GM12878 (cell line): Measurements from ENCODE around the gene NAALADL2.

Experiments
- BACH1 ChIP-seq: fragments of 450-650 bp; IDR thresholded peaks from 2 replicates; pipeline ENCODE4 v1.6.1; 2017; ENCODE audit warnings: mild to moderate bottlenecking, borderline replicate concordance
- EP300 ChIP-seq, 2 experiments: fragments of 150-350 bp in 1 of 2; IDR thresholded peaks; 2 replicates each; pipeline ENCODE4 v1.6.1; 2011 to 2012; ENCODE audit warnings: low read depth in 2 of 2, low read length in 2 of 2, borderline replicate concordance in 1 of 2, improper control_type of control experiment in 1 of 2, inconsistent platforms in 1 of 2; ENCODE audit not compliant: control insufficient read depth in 1 of 2
- POLR2A ChIP-seq: IDR thresholded peaks from 2 replicates; pipeline ENCODE4 v1.6.1; 2011; ENCODE audit warnings: low read depth, mild to moderate bottlenecking, low read length
- TF ChIP-seq, protein P1 (sequence below): fragments of 450-650 bp; IDR thresholded peaks from 2 replicates; pipeline ENCODE4 v1.6.1; 2017; ENCODE audit warnings: antibody characterized with exemption, mild to moderate bottlenecking, moderate library complexity
- TF ChIP-seq, protein P2 (sequence below): IDR thresholded peaks from 2 replicates; pipeline ENCODE4 v1.6.1; 2012; ENCODE audit warnings: low read depth, low read length, improper control_type of control experiment
- TF ChIP-seq, protein P3 (sequence below), 3 experiments: IDR thresholded peaks in 2 of 3; conservative IDR thresholded peaks in 1 of 3; 2 replicates each; pipeline ENCODE4 v1.5.1; 2011; ENCODE audit warnings: low read depth in 3 of 3, low read length in 3 of 3, mild to moderate bottlenecking in 3 of 3, control low read depth in 2 of 3, moderate library complexity in 2 of 3, inconsistent platforms in 1 of 3, mixed read lengths in 1 of 3; ENCODE audit not compliant: control insufficient read depth in 2 of 3, insufficient read depth in 1 of 3; ENCODE audit errors: extremely low read depth in 1 of 3

DNA sequence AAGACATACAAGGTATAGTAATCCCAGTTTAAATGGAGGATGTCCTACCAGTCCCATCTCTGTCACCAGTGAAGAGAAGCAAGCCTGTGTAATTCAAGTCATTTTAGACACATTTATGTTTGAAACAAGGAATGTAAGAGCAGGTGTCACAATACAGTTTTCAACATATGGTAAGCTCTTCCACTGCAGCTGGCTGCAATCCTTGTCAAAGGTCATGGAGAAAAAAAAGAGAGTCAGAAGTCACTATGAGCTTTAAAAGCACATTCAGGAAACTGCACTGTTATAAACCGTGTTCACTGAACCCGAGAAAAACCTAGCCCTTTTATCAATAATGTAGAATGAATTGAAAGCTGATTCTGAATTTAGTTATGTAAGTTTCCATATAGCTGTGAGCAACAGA lies 206.4 kb downstream of the NAALADL2 start:
- TF ChIP-seq, protein P1, sequence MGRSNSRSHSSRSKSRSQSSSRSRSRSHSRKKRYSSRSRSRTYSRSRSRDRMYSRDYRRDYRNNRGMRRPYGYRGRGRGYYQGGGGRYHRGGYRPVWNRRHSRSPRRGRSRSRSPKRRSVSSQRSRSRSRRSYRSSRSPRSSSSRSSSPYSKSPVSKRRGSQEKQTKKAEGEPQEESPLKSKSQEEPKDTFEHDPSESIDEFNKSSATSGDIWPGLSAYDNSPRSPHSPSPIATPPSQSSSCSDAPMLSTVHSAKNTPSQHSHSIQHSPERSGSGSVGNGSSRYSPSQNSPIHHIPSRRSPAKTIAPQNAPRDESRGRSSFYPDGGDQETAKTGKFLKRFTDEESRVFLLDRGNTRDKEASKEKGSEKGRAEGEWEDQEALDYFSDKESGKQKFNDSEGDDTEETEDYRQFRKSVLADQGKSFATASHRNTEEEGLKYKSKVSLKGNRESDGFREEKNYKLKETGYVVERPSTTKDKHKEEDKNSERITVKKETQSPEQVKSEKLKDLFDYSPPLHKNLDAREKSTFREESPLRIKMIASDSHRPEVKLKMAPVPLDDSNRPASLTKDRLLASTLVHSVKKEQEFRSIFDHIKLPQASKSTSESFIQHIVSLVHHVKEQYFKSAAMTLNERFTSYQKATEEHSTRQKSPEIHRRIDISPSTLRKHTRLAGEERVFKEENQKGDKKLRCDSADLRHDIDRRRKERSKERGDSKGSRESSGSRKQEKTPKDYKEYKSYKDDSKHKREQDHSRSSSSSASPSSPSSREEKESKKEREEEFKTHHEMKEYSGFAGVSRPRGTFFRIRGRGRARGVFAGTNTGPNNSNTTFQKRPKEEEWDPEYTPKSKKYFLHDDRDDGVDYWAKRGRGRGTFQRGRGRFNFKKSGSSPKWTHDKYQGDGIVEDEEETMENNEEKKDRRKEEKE = no peak
- TF ChIP-seq BACH1 (no peak), POLR2A (no peak), EP300 (IDR thresholded peaks at IDR 0.05; ENCODE audit: borderline replicate concordance in 1 of 2, control insufficient read depth in 1 of 2, low read depth in 2 of 2, low read length in 2 of 2) (no peak)
- TF ChIP-seq, protein P2, sequence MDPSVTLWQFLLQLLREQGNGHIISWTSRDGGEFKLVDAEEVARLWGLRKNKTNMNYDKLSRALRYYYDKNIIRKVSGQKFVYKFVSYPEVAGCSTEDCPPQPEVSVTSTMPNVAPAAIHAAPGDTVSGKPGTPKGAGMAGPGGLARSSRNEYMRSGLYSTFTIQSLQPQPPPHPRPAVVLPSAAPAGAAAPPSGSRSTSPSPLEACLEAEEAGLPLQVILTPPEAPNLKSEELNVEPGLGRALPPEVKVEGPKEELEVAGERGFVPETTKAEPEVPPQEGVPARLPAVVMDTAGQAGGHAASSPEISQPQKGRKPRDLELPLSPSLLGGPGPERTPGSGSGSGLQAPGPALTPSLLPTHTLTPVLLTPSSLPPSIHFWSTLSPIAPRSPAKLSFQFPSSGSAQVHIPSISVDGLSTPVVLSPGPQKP = no peak
- TF ChIP-seq, protein P3, sequence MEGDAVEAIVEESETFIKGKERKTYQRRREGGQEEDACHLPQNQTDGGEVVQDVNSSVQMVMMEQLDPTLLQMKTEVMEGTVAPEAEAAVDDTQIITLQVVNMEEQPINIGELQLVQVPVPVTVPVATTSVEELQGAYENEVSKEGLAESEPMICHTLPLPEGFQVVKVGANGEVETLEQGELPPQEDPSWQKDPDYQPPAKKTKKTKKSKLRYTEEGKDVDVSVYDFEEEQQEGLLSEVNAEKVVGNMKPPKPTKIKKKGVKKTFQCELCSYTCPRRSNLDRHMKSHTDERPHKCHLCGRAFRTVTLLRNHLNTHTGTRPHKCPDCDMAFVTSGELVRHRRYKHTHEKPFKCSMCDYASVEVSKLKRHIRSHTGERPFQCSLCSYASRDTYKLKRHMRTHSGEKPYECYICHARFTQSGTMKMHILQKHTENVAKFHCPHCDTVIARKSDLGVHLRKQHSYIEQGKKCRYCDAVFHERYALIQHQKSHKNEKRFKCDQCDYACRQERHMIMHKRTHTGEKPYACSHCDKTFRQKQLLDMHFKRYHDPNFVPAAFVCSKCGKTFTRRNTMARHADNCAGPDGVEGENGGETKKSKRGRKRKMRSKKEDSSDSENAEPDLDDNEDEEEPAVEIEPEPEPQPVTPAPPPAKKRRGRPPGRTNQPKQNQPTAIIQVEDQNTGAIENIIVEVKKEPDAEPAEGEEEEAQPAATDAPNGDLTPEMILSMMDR (IDR thresholded peaks at IDR 0.05 in 2 of 3, conservative IDR thresholded peaks at IDR 0.05 in 1 of 3; ENCODE audit: control insufficient read depth in 2 of 3, extremely low read depth in 1 of 3, insufficient read depth in 1 of 3, low read depth in 3 of 3, low read length in 3 of 3) = no peak
